Jurkat, Clone E6-1 (cell line): ENCODE measurements around the gene ZBTB12. TPM values are rescaled to one million over a fixed set of nuclear protein-coding genes. Genes with fewer than 3 reads are reported as not detected.
A peak's percentile ranks its signal among the peaks of the same experiment; 100 is the strongest.
"Not testable (repeated sequence)": the region's sequence is repeated elsewhere in the genome, so short reads cannot be mapped to it uniquely, and the experiment has no call there.

ENCODE experiments used
- DNase-seq: peaks from one replicate; pipeline ENCODE4 v3.0.0-alpha.2; 2011; ENCODE audit warnings: low read depth, low spot score
- H3K4me3 ChIP-seq: 2 replicates; pipeline ENCODE4 v1.5.1; 2011; ENCODE audit warnings: mild to moderate bottlenecking, low read length, control low read depth, moderate library complexity
- polyA plus RNA-seq: library from polyadenylated mRNA; unstranded; fragments of >200 nt; gene quantifications from one replicate; pipeline ENCODE4 v1.2.1, GENCODE V29; 2012; ENCODE audit warnings: missing spikeins; ENCODE audit not compliant: insufficient read length, insufficient read depth

The ZBTB12 gene
- 7.1 TPM for polyA plus RNA-seq

- H3K4me3 ChIP-seq, result peak within 1 kb of the TSS; percentile 63
- peak; percentile 88 for DNase-seq
Measured at GRCh38 chr6:31901953-31902643, at the start of gene ZBTB12. TSS of gene ZBTB12 (minus strand) at chr6:31902086. CDS start at chr6:31901305, 781 bp downstream.

DNA sequence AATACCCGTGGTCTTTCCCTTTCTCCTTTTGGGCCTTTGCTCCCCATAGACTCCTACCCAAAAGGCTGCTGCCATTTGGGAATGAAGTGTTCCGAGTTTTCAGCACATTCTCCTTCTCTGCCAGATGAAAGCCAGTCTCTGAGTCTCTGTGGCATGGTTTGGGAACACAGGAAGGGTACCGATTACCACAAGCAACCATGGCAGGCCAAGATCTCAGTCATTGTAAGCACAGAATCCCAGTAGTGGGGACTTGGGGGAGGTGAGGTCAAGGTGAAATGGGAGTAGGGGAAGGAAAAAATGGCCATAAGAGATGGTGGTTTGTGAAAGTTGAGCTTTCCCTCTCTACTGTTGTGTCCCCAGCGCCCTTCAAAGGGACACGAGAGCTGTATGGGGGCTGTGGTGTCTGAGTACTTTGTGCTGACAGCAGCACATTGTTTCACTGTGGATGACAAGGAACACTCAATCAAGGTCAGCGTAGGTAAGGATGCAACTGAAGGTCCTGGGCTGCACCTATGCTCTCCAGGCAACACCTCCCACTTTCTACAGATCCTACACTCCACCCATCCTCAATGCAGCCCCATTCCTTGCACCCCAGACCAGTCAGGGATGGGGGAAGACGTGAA, 48.2 kb upstream of the ZBTB12 start:
- no peak overlapping the region for H3K4me3 ChIP-seq
- no peak for DNase-seq

- no peak overlapping the region for H3K4me3 ChIP-seq
- DNase-seq, result no peak
Measured at GRCh38 chr6:31948753-31949413, 47.0 kb upstream of the ZBTB12 start.

- H3K4me3 ChIP-seq, result no peak overlapping the region
- no peak for DNase-seq
Measured at GRCh38 chr6:31948306-31948705, 46.4 kb upstream of the ZBTB12 start.

GRCh38 chr6:31947864-31948263, 46.0 kb upstream of the ZBTB12 start:
- H3K4me3 ChIP-seq, result no peak overlapping the region
- DNase-seq, result no peak

DNA sequence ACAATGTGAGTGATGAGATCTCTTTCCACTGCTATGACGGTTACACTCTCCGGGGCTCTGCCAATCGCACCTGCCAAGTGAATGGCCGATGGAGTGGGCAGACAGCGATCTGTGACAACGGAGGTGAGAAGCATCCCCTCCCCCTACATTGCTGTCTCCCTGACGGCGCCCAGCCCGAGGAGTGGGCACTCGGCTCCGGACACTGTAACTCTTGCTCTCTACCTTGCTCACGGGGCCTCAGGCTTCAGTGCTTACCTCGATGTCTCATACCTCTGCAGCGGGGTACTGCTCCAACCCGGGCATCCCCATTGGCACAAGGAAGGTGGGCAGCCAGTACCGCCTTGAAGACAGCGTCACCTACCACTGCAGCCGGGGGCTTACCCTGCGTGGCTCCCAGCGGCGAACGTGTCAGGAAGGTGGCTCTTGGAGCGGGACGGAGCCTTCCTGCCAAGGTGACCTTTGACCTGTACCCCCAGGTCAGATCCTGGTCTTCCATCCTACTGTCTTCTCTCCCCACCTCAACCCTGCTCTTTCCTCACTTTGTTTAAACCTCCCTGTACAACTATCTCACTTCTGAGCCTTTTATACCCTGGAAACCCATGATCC, 45.3 kb upstream of the ZBTB12 start:
- H3K4me3 ChIP-seq, result no peak overlapping the region
- no peak for DNase-seq

DNA sequence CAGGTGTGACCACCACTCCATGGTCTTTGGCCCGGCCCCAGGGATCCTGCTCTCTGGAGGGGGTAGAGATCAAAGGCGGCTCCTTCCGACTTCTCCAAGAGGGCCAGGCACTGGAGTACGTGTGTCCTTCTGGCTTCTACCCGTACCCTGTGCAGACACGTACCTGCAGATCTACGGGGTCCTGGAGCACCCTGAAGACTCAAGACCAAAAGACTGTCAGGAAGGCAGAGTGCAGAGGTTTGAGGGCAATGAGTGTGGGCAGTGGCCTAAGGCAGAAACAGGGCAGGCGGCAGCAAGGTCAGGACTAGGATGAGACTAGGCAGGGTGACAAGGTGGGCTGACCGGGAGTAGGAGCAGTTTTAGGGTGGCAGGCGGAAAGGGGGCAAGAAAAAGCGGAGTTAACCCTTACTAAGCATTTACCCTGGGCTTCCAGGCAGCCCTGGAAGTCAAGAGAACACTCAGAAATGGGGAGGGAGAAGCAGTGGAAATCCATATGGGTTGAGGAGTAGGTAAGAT, 44.5 kb upstream of the ZBTB12 start:
- no peak overlapping the region for H3K4me3 ChIP-seq
- DNase-seq, result no peak

- H3K4me3 ChIP-seq, result no peak within 1 kb of the TSS
- no peak for DNase-seq
Measured at GRCh38 chr6:31945507-31946369, 43.9 kb upstream of the ZBTB12 start, which contains the start of gene CFB. TSS of gene CFB (plus strand) at chr6:31946095. CDS start at chr6:31946222, 127 bp downstream.

DNA sequence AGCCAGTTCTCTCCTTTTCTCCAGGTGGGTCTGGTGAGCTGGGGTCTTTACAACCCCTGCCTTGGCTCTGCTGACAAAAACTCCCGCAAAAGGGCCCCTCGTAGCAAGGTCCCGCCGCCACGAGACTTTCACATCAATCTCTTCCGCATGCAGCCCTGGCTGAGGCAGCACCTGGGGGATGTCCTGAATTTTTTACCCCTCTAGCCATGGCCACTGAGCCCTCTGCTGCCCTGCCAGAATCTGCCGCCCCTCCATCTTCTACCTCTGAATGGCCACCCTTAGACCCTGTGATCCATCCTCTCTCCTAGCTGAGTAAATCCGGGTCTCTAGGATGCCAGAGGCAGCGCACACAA, 43.2 kb upstream of the ZBTB12 start:
- no peak for DNase-seq
- no peak overlapping the region for H3K4me3 ChIP-seq

DNA sequence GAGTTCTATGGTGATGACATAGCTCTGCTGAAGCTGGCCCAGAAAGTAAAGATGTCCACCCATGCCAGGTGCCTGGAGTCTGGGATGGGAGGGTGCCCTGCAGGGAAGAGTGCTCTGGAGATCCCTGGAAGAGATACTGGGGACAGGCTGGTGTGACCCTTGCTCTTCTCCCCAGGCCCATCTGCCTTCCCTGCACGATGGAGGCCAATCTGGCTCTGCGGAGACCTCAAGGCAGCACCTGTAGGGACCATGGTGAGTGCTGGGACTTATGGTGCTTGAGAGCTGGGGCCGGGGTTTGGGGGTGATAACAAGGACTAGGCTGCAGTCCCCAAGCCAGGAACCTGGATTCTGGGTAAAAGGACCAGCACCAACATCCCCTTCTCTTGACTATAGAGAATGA, 41.9 kb upstream of the ZBTB12 start:
- no peak for DNase-seq
- no peak overlapping the region for H3K4me3 ChIP-seq

GRCh38 chr6:31940256-31940664, 38.4 kb upstream of the ZBTB12 start:
- DNase-seq, result no peak
- H3K4me3 ChIP-seq, result no peak overlapping the region

- no peak for DNase-seq
- no peak overlapping the region for H3K4me3 ChIP-seq
Measured at GRCh38 chr6:31935823-31936222, 33.9 kb upstream of the ZBTB12 start.

DNA sequence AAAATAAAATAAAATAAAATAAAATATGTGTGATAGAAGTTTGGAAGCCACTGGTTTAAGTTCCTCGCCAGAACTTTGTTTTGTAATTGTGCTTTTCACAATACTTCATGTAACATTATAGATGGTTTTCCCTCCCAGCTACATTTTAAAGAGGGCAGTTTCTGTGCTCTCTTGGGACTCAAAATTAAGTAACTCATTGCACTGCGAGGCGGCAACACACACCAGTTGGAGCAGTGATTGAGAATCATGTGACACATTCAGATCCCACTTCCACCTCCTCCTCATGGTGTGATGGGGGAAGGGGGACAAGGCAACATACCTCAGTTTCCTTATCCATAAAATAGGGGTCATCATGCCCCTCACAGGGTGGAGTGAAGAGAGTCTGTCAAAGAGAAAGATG, 33.1 kb upstream of the ZBTB12 start:
- no peak overlapping the region for H3K4me3 ChIP-seq
- no peak for DNase-seq

DNA sequence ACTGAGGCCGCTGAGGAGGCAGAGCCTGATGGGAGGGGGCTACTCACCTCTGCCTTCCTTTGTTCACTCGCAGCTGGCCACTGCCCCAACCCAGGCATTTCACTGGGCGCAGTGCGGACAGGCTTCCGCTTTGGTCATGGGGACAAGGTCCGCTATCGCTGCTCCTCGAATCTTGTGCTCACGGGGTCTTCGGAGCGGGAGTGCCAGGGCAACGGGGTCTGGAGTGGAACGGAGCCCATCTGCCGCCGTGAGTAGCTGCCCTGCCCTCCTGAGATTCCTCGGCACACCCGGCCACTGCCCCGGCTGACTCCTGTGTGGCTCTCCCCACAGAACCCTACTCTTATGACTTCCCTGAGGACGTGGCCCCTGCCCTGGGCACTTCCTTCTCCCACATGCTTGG, 31.7 kb upstream of the ZBTB12 start:
- DNase-seq, result no peak
- no peak overlapping the region for H3K4me3 ChIP-seq

DNA sequence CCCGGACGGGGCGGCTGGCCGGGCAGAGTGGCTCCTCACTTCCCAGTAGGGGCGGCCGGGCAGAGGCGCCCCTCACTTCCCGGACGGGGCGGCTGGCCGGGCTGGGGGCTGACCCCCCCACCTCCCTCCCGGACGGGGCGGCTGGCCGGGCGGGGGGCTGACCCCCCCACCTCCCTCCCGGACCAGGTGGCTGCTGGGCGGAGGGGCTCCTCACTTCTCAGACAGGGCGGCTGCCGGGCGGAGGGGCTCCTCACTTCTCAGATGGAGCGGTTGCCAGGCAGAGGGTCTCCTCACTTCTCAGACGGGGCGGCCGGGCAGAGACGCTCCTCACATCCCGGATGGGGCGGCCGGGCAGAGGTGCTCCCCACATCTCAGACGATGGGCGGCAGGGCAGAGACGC, 30.3 kb upstream of the ZBTB12 start:
- DNase-seq, H3K4me3 ChIP-seq: not testable (repeated sequence)

- no peak for DNase-seq
- no peak overlapping the region for H3K4me3 ChIP-seq
Measured at GRCh38 chr6:31930962-31931361, 29.1 kb upstream of the ZBTB12 start.

DNA sequence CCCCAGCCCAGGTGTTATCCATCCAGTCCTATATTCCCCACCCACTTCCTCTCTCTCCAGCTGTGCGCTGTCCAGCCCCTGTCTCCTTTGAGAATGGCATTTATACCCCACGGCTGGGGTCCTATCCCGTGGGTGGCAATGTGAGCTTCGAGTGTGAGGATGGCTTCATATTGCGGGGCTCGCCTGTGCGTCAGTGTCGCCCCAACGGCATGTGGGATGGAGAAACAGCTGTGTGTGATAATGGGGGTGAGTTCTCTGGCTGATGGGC, 26.7 kb upstream of the ZBTB12 start:
- no peak overlapping the region for H3K4me3 ChIP-seq
- no peak for DNase-seq

- DNase-seq, result no peak
- H3K4me3 ChIP-seq, result no peak overlapping the region
Measured at GRCh38 chr6:31927863-31928671, 26.2 kb upstream of the ZBTB12 start.
